Natural killer cell (primary cell): ENCODE results near the gene C11orf91. TPM values are rescaled to one million over a fixed set of nuclear protein-coding genes. Genes with fewer than 3 reads are reported as not detected.

Experiments used
- ATAC-seq, 3 donors: fragments of 150-1000 bp in 2 of 3; fragments of 200-7000 bp in 1 of 3; cut with Tn5 transposase; 1 replicate in 1 of 3; 2 replicates in 2 of 3; pipeline ENCODE4 v1.10.0; 2021; ENCODE audit warnings: mild to moderate bottlenecking in 2 of 3, moderate library complexity in 2 of 3
- DNase-seq, 2 donors: peaks; one replicate each; pipeline versions ENCODE4 v3.0.0 to v3.0.0-alpha.2; 2013 to 2021; ENCODE audit warnings: mixed read lengths in 1 of 2
- H3K27ac ChIP-seq: one replicate; pipeline ENCODE4 v1.5.1; 2013; ENCODE audit warnings: mild to moderate bottlenecking, low read length
- H3K27me3 ChIP-seq: one replicate; pipeline ENCODE4 v1.6.1; 2013; ENCODE audit warnings: low read length; ENCODE audit not compliant: control insufficient read depth, insufficient read depth
- H3K36me3 ChIP-seq: one replicate; pipeline ENCODE4 v1.6.1; 2013; ENCODE audit warnings: low read length; ENCODE audit not compliant: control insufficient read depth, insufficient read depth
- H3K4me1 ChIP-seq: one replicate; pipeline ENCODE4 v1.6.1; 2013; ENCODE audit warnings: low read length; ENCODE audit not compliant: control insufficient read depth, insufficient read depth
- H3K4me3 ChIP-seq: one replicate; pipeline ENCODE4 v1.5.1; 2013; ENCODE audit warnings: low read length
- H3K9me3 ChIP-seq: one replicate; pipeline ENCODE4 v1.6.1; 2013; ENCODE audit warnings: low read length; ENCODE audit not compliant: control insufficient read depth, insufficient read depth
- H3K27ac Mint-ChIP-seq, 2 donors: one replicate each; pipeline ENCODE4 v1.8.0; 2022; ENCODE audit warnings: mild to moderate bottlenecking in 2 of 2, mixed read lengths in 2 of 2, moderate library complexity in 1 of 2
- H3K27me3 Mint-ChIP-seq, 2 donors: one replicate each; pipeline ENCODE4 v1.8.0; 2022; ENCODE audit warnings: low read depth in 2 of 2, mixed read lengths in 2 of 2
- H3K36me3 Mint-ChIP-seq: one replicate; pipeline ENCODE4 v1.8.0; 2022; ENCODE audit warnings: mixed read lengths
- H3K4me1 Mint-ChIP-seq, 2 donors: one replicate each; pipeline ENCODE4 v1.8.0; 2022; ENCODE audit warnings: mixed read lengths in 2 of 2
- H3K4me3 Mint-ChIP-seq: one replicate; pipeline ENCODE4 v1.8.0; 2022; ENCODE audit warnings: mild to moderate bottlenecking, moderate library complexity, mixed read lengths
- H3K9me3 Mint-ChIP-seq, 2 donors: one replicate each; pipeline ENCODE4 v1.8.0; 2022; ENCODE audit warnings: mixed read lengths in 2 of 2
- CTCF ChIP-seq: fragments of 200-600 bp; IDR thresholded peaks from one replicate; pipeline ENCODE4 v1.8.0; 2022; ENCODE audit warnings: antibody characterized with exemption
- WGBS: methylation state at CpG from one replicate; pipeline ENCODE4 v1.1.7; 2013; ENCODE audit warnings: missing lambda C conversion rate; ENCODE audit not compliant: insufficient coverage; 5-methylcytosine and 5-hydroxymethylcytosine counted together
- intact Hi-C: fragments of 100-400 bp; cut with micrococcal nuclease; formaldehyde crosslinking; loops from one replicate; pipeline ENCODE4 v1.14.2; 2022
- total RNA-seq, 4 donors: library from RNA; stranded (reverse); fragments of 120-200 nt in 1 of 4; gene quantifications; one replicate each; pipeline versions ENCODE4 v1.2.3 to v1.2.4, GENCODE V29; 2013 to 2022

The C11orf91 gene
- total RNA-seq, 3 donors from 2014 or later (not counting 1 experiment from before 2014, with no cell fraction given) = not detected

GRCh38 chr11:33736148-33736812, 35.7 kb upstream of the C11orf91 start, which contains the start of gene CD59:
Gene CD59, minus strand, starts transcription at chr11:33736423. Its CDS starts 13,978 bp downstream, at chr11:33722445.
- H3K36me3 Mint-ChIP-seq = no peaks in the 10 kb centered on the region
- DNase-seq (peak; percentile 67 to 93), ATAC-seq (peak; percentile 70 to 79 (median 72))
- H3K4me1 Mint-ChIP-seq = peaks cover 23 to 25% of the 10 kb centered on the region in 2 donors
- Histone ChIP-seq H3K27me3 (no peaks in the 10 kb centered on the region), H3K4me1 (peaks cover 21% of the 10 kb centered on the region), H3K9me3 (no peaks in the 10 kb centered on the region), H3K36me3 (no peaks in the 10 kb centered on the region), H3K27ac (peak within 1 kb of the TSS; percentile 43), H3K4me3 (peak within 1 kb of the TSS; percentile 58)
- intact Hi-C loops = loop anchor here (5.0 kb wide), 1 partner anchor 36 kb away; the partner anchor contains the start of gene FBXO3
- no peaks in the 10 kb centered on the region for H3K27me3 Mint-ChIP-seq
- TF ChIP-seq CTCF = no peak
- H3K9me3 Mint-ChIP-seq = no peaks in the 10 kb centered on the region
- peak within 1 kb of the TSS; percentile 89 for H3K4me3 Mint-ChIP-seq
- under 1% methylated on average over 48 of the region's 48 CpGs for WGBS
- peak within 1 kb of the TSS; percentile 70 to 85 for H3K27ac Mint-ChIP-seq

DNA sequence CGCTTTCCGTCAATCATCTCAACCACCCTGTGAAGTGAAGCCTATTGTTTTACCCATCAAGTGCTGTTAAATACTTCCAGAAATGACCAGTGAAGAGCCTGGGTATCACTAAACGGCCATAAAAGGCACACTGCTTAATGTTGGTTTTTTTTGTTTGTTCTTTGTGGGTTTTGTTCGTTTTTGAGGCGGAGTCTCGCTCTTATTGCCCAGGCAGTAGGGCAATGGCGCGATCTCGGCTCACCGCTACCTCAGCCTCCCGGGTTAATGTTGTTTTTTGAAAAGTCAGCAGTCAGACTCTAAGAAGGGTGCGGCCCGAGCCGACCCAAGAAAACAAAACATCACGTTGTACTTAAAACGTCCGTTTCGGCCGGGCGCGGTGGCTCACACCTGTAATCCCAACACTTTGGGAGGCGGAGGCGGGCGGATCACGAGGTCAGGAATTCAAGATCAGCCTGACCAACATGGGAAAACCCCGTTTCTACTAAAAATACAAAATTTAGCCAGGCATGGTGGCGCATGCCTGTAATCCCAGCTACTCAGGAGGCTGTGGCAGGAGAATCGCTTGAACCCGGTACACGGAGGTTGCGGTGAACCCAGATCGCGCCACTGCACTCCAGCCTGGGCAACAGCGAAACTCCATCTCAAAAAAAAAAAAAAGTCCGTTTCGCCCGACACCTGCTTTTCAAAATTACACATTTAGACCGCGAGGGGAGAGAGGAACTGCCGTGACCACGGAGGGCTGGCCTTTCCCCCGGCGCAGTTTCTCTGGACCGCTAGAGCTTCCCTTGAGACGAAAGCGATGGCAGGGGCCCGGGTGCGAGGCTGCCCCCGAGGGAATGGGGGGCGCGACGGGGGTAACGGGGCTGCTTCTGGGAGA, 34.9 kb upstream of the C11orf91 start:
- DNase-seq (peak; percentile 50 to 70), ATAC-seq (peak; percentile 69 to 78 (median 77))
- Histone ChIP-seq H3K27ac (peak overlapping the region; percentile 43), H3K36me3 (no peaks in the 10 kb centered on the region), H3K27me3 (no peaks in the 10 kb centered on the region), H3K4me1 (peaks cover 21% of the 10 kb centered on the region), H3K9me3 (no peaks in the 10 kb centered on the region), H3K4me3 (peak overlapping the region; percentile 58)
- under 1% methylated on average over 53 of the region's 53 CpGs for WGBS
- Mint-ChIP-seq H3K4me1 (peaks cover 23 to 25% of the 10 kb centered on the region in 2 donors), H3K27ac (peak overlapping the region; percentile 70 to 85), H3K36me3 (no peaks in the 10 kb centered on the region), H3K27me3 (no peaks in the 10 kb centered on the region), H3K4me3 (peak overlapping the region; percentile 89), H3K9me3 (no peaks in the 10 kb centered on the region)
- intact Hi-C loops = loop anchor here (2.0 to 5.0 kb wide), 2 partner anchors 35 to 37 kb away; partner anchors contain the start of genes C11orf91 and FBXO3
- TF ChIP-seq CTCF = no peak

- WGBS = 44% methylated on average over 14 of the region's 15 CpGs
- no peaks in the 10 kb centered on the region for H3K9me3 Mint-ChIP-seq
- H3K27ac Mint-ChIP-seq = peak overlapping the region; percentile 70 to 85
- H3K27me3 Mint-ChIP-seq = no peaks in the 10 kb centered on the region
- H3K4me3 Mint-ChIP-seq = peak overlapping the region; percentile 89
- Histone ChIP-seq H3K9me3 (no peaks in the 10 kb centered on the region), H3K27ac (no peak overlapping the region), H3K27me3 (no peaks in the 10 kb centered on the region), H3K36me3 (no peaks in the 10 kb centered on the region), H3K4me1 (peaks cover 21% of the 10 kb centered on the region), H3K4me3 (peak overlapping the region; percentile 58)
- TF ChIP-seq CTCF = no peak
- intact Hi-C loops = loop anchor here (2.0 to 5.0 kb wide), 2 partner anchors 34 to 38 kb away; partner anchors contain the start of genes C11orf91 and FBXO3
- no peaks in the 10 kb centered on the region for H3K36me3 Mint-ChIP-seq
- peaks cover 23 to 25% of the 10 kb centered on the region in 2 donors for H3K4me1 Mint-ChIP-seq
- DNase-seq (no peak), ATAC-seq (no peak)
These were observed 34.0 kb upstream of the C11orf91 start for GRCh38 chr11:33734441-33735270.
